ENCODE results near the gene FBXO34. TPM values are rescaled to one million over a fixed set of nuclear protein-coding genes. Genes with fewer than 3 reads are reported as not detected.

Gene FBXO34
- total and polyA plus RNA-seq, 2 of the 13 experiments (the other 11 are each of a cell fraction or from before 2014, with no cell fraction given): 8.8 to 13.5 TPM

- TF ChIP-seq ZBTB1 (CRISPR knock-in tag; IDR thresholded peaks at IDR 0.05; ENCODE audit: borderline replicate concordance) (no peak), HMG20B (CRISPR knock-in tag; conservative IDR thresholded peaks at IDR 0.05) (no peak), ARHGAP35 (CRISPR knock-in tag; IDR thresholded peaks at IDR 0.05; ENCODE audit: borderline replicate concordance) (no peak), ZMYM2 (CRISPR knock-in tag; IDR thresholded peaks at IDR 0.05) (no peak), ZFP37 (CRISPR knock-in tag; IDR thresholded peaks at IDR 0.05; ENCODE audit: borderline replicate concordance) (no peak), GABPA (IDR thresholded peaks at IDR 0.05; ENCODE audit: low read depth, low read length) (no peak), GABPA (CRISPR knock-in tag; IDR thresholded peaks at IDR 0.05; ENCODE audit: low read depth) (no peak), HMGXB4 (CRISPR knock-in tag; IDR thresholded peaks at IDR 0.05; ENCODE audit: borderline replicate concordance in 1 of 2, low read depth in 1 of 2) (no peak), ZSCAN9 (CRISPR knock-in tag; IDR thresholded peaks at IDR 0.05; ENCODE audit: borderline replicate concordance) (no peak), HNRNPK (IDR thresholded peaks at IDR 0.05; ENCODE audit: low read depth, low read length, poor library complexity, severe bottlenecking) (no peak), RERE (CRISPR knock-in tag; IDR thresholded peaks at IDR 0.05; ENCODE audit: low read depth) (no peak), TARDBP (CRISPR knock-in tag; IDR thresholded peaks at IDR 0.05) (no peak), HNRNPL (IDR thresholded peaks at IDR 0.05; ENCODE audit: low read depth, low read length) (no peak), CHD2 (IDR thresholded peaks at IDR 0.05; ENCODE audit: low read depth, low read length) (no peak), ZNF782 (CRISPR knock-in tag; IDR thresholded peaks at IDR 0.05; ENCODE audit: borderline replicate concordance) (no peak), THAP9 (CRISPR knock-in tag; IDR thresholded peaks at IDR 0.05; ENCODE audit: borderline replicate concordance) (no peak)
- H3K9ac ChIP-seq (ENCODE audit: insufficient read depth, low read depth, low read length): no peak overlapping the region
- H2AFZ ChIP-seq (ENCODE audit: low read length): no peak overlapping the region
- no TSS peak for BruUV-seq (replicated peaks)
- H3K4me1 ChIP-seq (ENCODE audit: insufficient read depth, low read length): peaks cover 11% of the 10 kb centered on the region
- CTCF ChIA-PET (ENCODE audit: low intra/inter-chr PET ratio, low total read pairs): no interaction called here
- 24% methylated on average over 3 of the region's 3 CpGs for WGBS (ENCODE audit: low lambda C conversion rate)
- no peak overlapping the region for H3K27ac ChIP-seq (ENCODE audit: extremely low read length, insufficient read depth, low read length)
- peaks cover 13% of the 10 kb centered on the region for H3K79me2 ChIP-seq (ENCODE audit: insufficient read depth, low read length)
- H3K27me3 ChIP-seq (ENCODE audit: control insufficient read depth in 1 of 2, insufficient read depth in 2 of 2, low read length in 2 of 2): no peaks in the 10 kb centered on the region; a peak in 2 of 5 replicates
- FAIRE-seq (no peak), DNase-seq (ENCODE audit: low spot score) (no peak), ATAC-seq (no peak)
- H3K4me2 ChIP-seq (ENCODE audit: low read depth, low read length): 0 out of 2 replicates have a peak overlapping the region, but pooled peaks have one; percentile 8
- no peaks in the 10 kb centered on the region for H3K36me3 ChIP-seq (replicated peaks in 1 of 2; ENCODE audit: control insufficient read depth in 1 of 2, insufficient read depth in 2 of 2, low read length in 2 of 2)
- in situ Hi-C loops (cut with HindIII; ENCODE audit: extremely low pct_ligation_motif_present, low pct_unique_long_range_greater_than_20kb): no loop called here
- intact Hi-C loops (cut with micrococcal nuclease; ENCODE audit: unreplicated experiment): no loop called here
- peaks cover 4% of the 10 kb centered on the region for H4K20me1 ChIP-seq (ENCODE audit: insufficient read depth, low read length)
- H3K9me3 ChIP-seq (ENCODE audit: low read length): no peaks in the 10 kb centered on the region
- POLR2A ChIA-PET: no interaction called here
- H3K4me3 ChIP-seq (replicated peaks in 1 of 3; ENCODE audit: insufficient read depth in 1 of 3, low read depth in 2 of 3, low read length in 3 of 3): no peak overlapping the region
These were observed 3.4 kb upstream of the FBXO34 start for GRCh38 chr14:55267820-55268219.

Measured in HepG2 (cell line).